Measurements from ENCODE around the gene GPRASP1. TPM values are rescaled to one million over a fixed set of nuclear protein-coding genes. Genes with fewer than 3 reads are reported as not detected.

Gene GPRASP1, protein sequence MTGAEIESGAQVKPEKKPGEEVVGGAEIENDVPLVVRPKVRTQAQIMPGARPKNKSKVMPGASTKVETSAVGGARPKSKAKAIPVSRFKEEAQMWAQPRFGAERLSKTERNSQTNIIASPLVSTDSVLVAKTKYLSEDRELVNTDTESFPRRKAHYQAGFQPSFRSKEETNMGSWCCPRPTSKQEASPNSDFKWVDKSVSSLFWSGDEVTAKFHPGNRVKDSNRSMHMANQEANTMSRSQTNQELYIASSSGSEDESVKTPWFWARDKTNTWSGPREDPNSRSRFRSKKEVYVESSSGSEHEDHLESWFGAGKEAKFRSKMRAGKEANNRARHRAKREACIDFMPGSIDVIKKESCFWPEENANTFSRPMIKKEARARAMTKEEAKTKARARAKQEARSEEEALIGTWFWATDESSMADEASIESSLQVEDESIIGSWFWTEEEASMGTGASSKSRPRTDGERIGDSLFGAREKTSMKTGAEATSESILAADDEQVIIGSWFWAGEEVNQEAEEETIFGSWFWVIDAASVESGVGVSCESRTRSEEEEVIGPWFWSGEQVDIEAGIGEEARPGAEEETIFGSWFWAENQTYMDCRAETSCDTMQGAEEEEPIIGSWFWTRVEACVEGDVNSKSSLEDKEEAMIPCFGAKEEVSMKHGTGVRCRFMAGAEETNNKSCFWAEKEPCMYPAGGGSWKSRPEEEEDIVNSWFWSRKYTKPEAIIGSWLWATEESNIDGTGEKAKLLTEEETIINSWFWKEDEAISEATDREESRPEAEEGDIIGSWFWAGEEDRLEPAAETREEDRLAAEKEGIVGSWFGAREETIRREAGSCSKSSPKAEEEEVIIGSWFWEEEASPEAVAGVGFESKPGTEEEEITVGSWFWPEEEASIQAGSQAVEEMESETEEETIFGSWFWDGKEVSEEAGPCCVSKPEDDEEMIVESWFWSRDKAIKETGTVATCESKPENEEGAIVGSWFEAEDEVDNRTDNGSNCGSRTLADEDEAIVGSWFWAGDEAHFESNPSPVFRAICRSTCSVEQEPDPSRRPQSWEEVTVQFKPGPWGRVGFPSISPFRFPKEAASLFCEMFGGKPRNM (N-terminal part only)
- total RNA-seq (2014; rRNA removed) (0.58 and 2.5 TPM in 2 replicates), Bru-seq, nascent RNA (percentile 72 among the genes with signal in this experiment), BruChase-seq, experiment 1, labeled RNA remaining after a 6-hour chase (percentile 74 among the genes with signal in this experiment), BruChase-seq, experiment 2, labeled RNA remaining after a 2-hour chase (percentile 82 among the genes with signal in this experiment)
- long read RNA-seq, partial matches to known transcripts, result 6 of 9 reads
- long read RNA-seq, other reads (novel, unspliced or antisense), result 3 of 9 reads

DNA sequence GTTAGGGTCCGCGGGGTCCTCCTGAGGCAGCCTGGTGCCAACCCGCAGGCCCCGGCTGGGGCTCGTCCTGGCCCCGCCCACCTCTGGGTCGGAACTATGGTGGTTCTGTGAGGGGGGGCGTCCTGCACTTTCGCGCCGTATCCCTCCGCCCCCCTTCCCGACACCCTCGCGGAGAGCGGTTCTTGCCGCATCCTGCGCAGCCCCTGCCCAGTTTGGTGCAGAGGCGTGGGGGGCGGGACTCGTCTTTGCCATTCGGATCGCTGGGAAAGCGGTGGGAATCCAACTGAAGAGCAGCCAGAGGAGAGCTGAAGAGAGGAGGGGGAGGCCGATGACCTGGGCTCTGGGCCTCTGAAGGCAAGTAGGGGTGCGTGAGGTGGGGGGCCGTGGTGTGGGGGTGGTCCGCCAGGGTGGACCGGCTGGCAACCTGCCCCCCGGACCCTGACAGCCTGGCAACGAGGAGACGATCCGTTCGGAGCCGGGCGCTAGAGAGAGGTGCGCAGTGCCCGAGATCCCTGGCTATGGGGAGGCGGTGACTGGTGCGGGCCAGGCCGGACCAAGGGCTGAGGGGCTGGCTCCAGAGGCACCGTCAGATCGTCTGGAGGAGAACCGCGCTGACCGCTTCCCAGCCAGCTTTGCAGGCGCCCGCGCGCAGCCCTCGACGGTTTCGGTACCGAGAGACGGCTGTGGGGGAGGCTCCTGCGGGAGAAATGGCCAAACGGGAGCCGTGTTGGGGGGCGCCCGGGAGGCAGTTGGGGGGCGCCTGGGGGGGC is at the start of gene GPRASP1:
GPRASP1 (plus strand) TSS at position 242 of the 770 bp plus-strand sequence. CDS start 2,431 bp downstream, outside the sequence.
- no peak for ATAC-seq
- H3K27ac ChIP-seq (ENCODE audit: low read length), result no peak within 1 kb of the TSS
- H3K4me2 ChIP-seq (ENCODE audit: low read length), result no peak within 1 kb of the TSS
- intact Hi-C loops (cut with micrococcal nuclease), result no loop called here
- BruUV-seq (replicated peaks), result no TSS peak
- no peaks in the 10 kb centered on the region for H3K9me2 ChIP-seq (replicated peaks; ENCODE audit: low read length)
- no peaks in the 10 kb centered on the region for H3K4me1 ChIP-seq (ENCODE audit: insufficient read depth, low read length)
- no peaks in the 10 kb centered on the region for H3K79me2 ChIP-seq (ENCODE audit: low read length)
- H3K9ac ChIP-seq (ENCODE audit: low read length), result no peak within 1 kb of the TSS
- ChIA-PET CTCF (no interaction called here), POLR2A (ENCODE audit: unreplicated experiment) (no interaction called here)
- H3K4me3 ChIP-seq (ENCODE audit: low read length), result no peak within 1 kb of the TSS
- H3F3A ChIP-seq (ENCODE audit: low read length, unreplicated experiment), result no peaks in the 10 kb centered on the region
- no peak within 1 kb of the TSS for H2AFZ ChIP-seq (ENCODE audit: low read length)
- H3K36me3 ChIP-seq (ENCODE audit: low read depth, low read length), result no peaks in the 10 kb centered on the region
- H3K9me3 ChIP-seq (ENCODE audit: low read length), result no peaks in the 10 kb centered on the region
- H3K27me3 ChIP-seq (ENCODE audit: low read length), result no peaks in the 10 kb centered on the region
- no peaks in the 10 kb centered on the region for H4K20me1 ChIP-seq (ENCODE audit: low read length)
- DNase-seq, result no peak
- TF ChIP-seq, protein P1, sequence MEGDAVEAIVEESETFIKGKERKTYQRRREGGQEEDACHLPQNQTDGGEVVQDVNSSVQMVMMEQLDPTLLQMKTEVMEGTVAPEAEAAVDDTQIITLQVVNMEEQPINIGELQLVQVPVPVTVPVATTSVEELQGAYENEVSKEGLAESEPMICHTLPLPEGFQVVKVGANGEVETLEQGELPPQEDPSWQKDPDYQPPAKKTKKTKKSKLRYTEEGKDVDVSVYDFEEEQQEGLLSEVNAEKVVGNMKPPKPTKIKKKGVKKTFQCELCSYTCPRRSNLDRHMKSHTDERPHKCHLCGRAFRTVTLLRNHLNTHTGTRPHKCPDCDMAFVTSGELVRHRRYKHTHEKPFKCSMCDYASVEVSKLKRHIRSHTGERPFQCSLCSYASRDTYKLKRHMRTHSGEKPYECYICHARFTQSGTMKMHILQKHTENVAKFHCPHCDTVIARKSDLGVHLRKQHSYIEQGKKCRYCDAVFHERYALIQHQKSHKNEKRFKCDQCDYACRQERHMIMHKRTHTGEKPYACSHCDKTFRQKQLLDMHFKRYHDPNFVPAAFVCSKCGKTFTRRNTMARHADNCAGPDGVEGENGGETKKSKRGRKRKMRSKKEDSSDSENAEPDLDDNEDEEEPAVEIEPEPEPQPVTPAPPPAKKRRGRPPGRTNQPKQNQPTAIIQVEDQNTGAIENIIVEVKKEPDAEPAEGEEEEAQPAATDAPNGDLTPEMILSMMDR (conservative IDR thresholded peaks at IDR 0.05; ENCODE audit: low read depth, low read length), result no peak
- TF ChIP-seq EZH2phosphoT487 (IDR thresholded peaks at IDR 0.05; ENCODE audit: borderline replicate concordance, low read length) (no peak), EZH2 (IDR thresholded peaks at IDR 0.05; ENCODE audit: low read length, unreplicated experiment) (no peak)

DNA sequence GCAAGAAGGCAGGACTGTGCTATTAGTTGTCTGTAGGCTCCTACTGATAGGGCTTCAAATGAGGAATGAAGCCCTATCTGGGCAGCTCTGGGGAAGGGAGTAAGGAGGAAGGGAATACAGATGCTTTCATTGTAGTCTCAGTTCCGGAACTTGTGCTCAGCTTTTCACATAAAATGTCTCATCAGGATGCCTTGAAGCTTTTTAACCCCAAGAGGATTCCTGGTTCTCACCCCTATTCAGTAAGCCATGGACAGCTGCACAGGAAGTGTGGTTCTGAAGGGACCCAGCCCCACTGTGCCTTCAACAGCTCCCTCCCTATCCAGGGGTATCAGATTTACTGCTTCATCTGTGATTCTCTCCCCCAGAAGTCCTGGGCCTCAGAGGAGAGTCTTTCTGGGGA is 47.0 kb upstream of the GPRASP1 start:
- Histone ChIP-seq H3K27ac (ENCODE audit: low read length) (no peak overlapping the region), H3K9me2 (replicated peaks; ENCODE audit: low read length) (no peaks in the 10 kb centered on the region), H3F3A (ENCODE audit: low read length, unreplicated experiment) (no peaks in the 10 kb centered on the region), H3K4me3 (ENCODE audit: low read length) (no peak overlapping the region), H2AFZ (ENCODE audit: low read length) (no peak overlapping the region), H3K4me2 (ENCODE audit: low read length) (no peak overlapping the region), H3K9me3 (ENCODE audit: low read length) (no peaks in the 10 kb centered on the region), H3K4me1 (ENCODE audit: insufficient read depth, low read length) (peaks cover 10% of the 10 kb centered on the region; the same call in 1 of the 2 replicates), H4K20me1 (ENCODE audit: low read length) (no peaks in the 10 kb centered on the region), H3K9ac (ENCODE audit: low read length) (no peak overlapping the region), H3K27me3 (ENCODE audit: low read length) (no peaks in the 10 kb centered on the region), H3K36me3 (ENCODE audit: low read depth, low read length) (peaks cover 21% of the 10 kb centered on the region), H3K79me2 (ENCODE audit: low read length) (peaks cover 46% of the 10 kb centered on the region)
- CTCF ChIA-PET, result no interaction called here
- ATAC-seq, result no peak
- POLR2A ChIA-PET (ENCODE audit: unreplicated experiment), result no interaction called here
- TF ChIP-seq, protein P1 (conservative IDR thresholded peaks at IDR 0.05; ENCODE audit: low read depth, low read length), result no peak
- TF ChIP-seq EZH2phosphoT487 (IDR thresholded peaks at IDR 0.05; ENCODE audit: borderline replicate concordance, low read length), result no peak
- TF ChIP-seq EZH2 (IDR thresholded peaks at IDR 0.05; ENCODE audit: low read length, unreplicated experiment), result no peak
- DNase-seq, result no peak
- no TSS peak for BruUV-seq (replicated peaks)
- intact Hi-C loops (cut with micrococcal nuclease), result no loop called here
